GM19324 (cell line): ENCODE measurements around the gene SWT1.

Source experiments
- ATAC-seq: cut with Tn5 transposase; IDR thresholded peaks from one replicate; pipeline ENCODE4 v1.9.1; 2021; ENCODE audit warnings: mild to moderate bottlenecking, moderate library complexity; ENCODE audit not compliant: unreplicated experiment, low FRiP score

The SWT1 gene

GRCh38 chr1:185281245-185281644, 124.3 kb downstream of the SWT1 start:
- peak; percentile 85 for ATAC-seq

- ATAC-seq: no peak
Observed at GRCh38 chr1:185284116-185284515, 127.1 kb downstream of the SWT1 start.

- ATAC-seq: no peak
Observed at GRCh38 chr1:185284533-185285276, 127.7 kb downstream of the SWT1 start.

GRCh38 chr1:185287451-185287850, 130.5 kb downstream of the SWT1 start:
- no peak for ATAC-seq

- ATAC-seq: no peak
Observed at GRCh38 chr1:185288435-185288834, 131.5 kb downstream of the SWT1 start.

- ATAC-seq: no peak
Observed at GRCh38 chr1:185289880-185290279, 132.9 kb downstream of the SWT1 start.

- peak; percentile 66 for ATAC-seq
Observed at GRCh38 chr1:185291159-185291558, 134.2 kb downstream of the SWT1 start.

GRCh38 chr1:185291652-185292051, 134.7 kb downstream of the SWT1 start:
- no peak for ATAC-seq

- ATAC-seq: no peak
Observed at GRCh38 chr1:185292237-185292636, 135.3 kb downstream of the SWT1 start.

GRCh38 chr1:185293967-185294542, 137.1 kb downstream of the SWT1 start:
- ATAC-seq: no peak

GRCh38 chr1:185295091-185295490, 138.1 kb downstream of the SWT1 start:
- no peak for ATAC-seq

- ATAC-seq: no peak
Observed at GRCh38 chr1:185297982-185298381, 141.0 kb downstream of the SWT1 start.

GRCh38 chr1:185300152-185300551, 143.2 kb downstream of the SWT1 start:
- no peak for ATAC-seq

GRCh38 chr1:185305419-185305818, 148.5 kb downstream of the SWT1 start:
- no peak for ATAC-seq

GRCh38 chr1:185308126-185308525, 151.2 kb downstream of the SWT1 start:
- ATAC-seq: no peak

- ATAC-seq: no peak
Observed at GRCh38 chr1:185309566-185309965, 152.6 kb downstream of the SWT1 start.

GRCh38 chr1:185311589-185312225, 154.7 kb downstream of the SWT1 start:
- ATAC-seq: no peak

- ATAC-seq: no peak
Observed at GRCh38 chr1:185312361-185313138, 155.6 kb downstream of the SWT1 start.

GRCh38 chr1:185314411-185314810, 157.4 kb downstream of the SWT1 start:
- no peak for ATAC-seq

GRCh38 chr1:185315445-185316071, 158.6 kb downstream of the SWT1 start:
- ATAC-seq: no peak
